ENCODE data around the gene MSL3.

The MSL3 gene, protein sequence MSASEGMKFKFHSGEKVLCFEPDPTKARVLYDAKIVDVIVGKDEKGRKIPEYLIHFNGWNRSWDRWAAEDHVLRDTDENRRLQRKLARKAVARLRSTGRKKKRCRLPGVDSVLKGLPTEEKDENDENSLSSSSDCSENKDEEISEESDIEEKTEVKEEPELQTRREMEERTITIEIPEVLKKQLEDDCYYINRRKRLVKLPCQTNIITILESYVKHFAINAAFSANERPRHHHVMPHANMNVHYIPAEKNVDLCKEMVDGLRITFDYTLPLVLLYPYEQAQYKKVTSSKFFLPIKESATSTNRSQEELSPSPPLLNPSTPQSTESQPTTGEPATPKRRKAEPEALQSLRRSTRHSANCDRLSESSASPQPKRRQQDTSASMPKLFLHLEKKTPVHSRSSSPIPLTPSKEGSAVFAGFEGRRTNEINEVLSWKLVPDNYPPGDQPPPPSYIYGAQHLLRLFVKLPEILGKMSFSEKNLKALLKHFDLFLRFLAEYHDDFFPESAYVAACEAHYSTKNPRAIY

DNA sequence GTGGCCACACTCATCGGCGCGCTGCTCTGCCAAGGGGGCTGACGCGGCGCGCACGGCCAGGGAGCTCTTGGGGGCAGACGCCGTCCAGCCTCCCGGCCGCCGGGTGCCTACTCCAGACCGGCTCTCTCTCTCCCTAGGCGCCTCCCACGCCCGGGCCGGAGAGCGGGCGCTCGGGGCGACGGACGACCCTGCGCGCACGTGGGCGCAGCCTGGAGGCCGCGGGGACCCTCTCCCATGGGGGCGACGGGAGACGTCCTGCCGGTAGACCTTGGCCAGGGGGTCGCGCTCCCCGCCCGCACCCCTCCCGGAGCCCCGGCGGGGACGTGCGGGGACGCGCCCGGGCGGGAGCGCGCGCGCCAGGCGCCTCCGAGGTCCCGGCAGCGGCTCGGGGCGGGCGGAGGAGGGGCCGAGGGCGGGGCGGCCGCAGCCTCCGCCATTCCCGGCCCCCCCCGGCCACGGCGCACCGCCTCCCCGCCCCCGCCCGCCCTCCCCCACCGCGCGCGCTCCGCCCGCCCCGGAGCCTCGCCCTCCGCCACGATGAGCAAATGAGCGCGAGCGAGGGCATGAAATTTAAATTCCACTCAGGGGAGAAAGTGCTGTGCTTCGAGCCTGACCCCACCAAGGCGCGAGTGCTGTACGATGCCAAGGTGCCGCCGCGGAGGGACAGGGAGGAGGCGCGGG is at the start of gene MSL3:
TSS of gene MSL3 (plus strand) at position 519 of the 681 bp plus-strand sequence. CDS start at position 546, 27 bp downstream.
- H3K27ac ChIP-seq: peak within 1 kb of the TSS; percentile 76
- TF ChIP-seq, protein P1, sequence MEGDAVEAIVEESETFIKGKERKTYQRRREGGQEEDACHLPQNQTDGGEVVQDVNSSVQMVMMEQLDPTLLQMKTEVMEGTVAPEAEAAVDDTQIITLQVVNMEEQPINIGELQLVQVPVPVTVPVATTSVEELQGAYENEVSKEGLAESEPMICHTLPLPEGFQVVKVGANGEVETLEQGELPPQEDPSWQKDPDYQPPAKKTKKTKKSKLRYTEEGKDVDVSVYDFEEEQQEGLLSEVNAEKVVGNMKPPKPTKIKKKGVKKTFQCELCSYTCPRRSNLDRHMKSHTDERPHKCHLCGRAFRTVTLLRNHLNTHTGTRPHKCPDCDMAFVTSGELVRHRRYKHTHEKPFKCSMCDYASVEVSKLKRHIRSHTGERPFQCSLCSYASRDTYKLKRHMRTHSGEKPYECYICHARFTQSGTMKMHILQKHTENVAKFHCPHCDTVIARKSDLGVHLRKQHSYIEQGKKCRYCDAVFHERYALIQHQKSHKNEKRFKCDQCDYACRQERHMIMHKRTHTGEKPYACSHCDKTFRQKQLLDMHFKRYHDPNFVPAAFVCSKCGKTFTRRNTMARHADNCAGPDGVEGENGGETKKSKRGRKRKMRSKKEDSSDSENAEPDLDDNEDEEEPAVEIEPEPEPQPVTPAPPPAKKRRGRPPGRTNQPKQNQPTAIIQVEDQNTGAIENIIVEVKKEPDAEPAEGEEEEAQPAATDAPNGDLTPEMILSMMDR (conservative IDR thresholded peaks at IDR 0.05): no peak

DNA sequence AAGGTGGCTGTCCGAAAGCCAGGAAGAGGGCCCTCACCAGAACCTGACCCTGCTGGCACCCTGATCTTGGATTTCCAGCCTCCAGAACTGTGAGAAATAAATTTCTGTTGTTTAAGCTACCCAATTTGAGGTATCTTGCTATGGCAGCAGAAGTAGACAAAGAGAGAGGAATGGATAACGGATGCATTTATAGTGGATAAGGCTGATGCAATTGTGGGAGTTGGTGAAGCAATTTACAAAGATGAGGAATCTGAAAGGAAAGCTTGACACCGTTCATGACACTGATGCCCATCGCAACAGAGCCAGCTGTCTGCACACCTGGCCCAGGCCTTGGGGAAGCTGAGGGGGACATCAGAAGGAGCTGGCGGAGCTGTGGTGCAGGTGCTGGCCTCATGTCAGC is 35.7 kb upstream of the MSL3 start:
- H3K27ac ChIP-seq: no peak overlapping the region
- TF ChIP-seq, protein P1 (conservative IDR thresholded peaks at IDR 0.05): no peak

DNA sequence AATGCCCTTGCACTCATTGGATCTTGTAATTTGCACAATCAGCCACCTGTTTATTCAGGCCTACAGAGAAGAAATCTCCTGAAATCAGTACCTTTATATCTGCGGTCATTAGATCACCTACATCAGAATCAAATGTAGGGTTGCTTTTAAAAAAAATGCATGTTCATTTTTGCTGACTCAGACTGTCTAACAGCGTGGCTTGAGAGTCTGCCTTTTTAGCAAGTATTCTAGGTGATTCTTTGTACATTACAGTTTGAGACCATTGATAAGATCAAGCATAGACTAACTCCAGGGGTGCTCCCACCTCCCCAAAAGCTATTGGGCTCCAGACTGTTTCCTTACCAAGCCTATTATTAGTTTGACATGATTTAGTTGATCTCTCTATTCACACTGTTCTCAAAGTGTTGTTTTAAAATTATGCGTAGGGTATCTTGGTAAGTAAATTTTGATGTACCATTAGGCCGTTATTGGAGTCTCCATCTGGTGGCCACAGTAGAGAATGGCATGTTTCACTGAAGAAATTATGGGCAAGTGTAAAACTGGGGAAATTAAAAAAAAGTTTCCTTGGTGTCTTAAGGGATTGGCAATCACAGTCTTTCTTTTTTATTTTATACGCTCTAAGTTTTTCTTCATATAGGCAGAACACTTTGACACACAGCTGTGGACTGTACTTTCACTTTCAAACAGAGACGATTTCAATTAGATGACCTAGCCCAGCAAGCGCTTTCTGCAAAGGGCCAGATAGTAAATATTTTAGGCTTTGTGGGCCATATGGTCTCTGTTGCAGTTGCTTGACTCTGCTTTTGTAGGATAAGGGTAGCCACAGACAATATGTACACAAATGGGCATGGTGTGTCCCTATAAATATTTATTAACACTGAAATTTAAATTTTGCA is 33.7 kb upstream of the MSL3 start:
- TF ChIP-seq, protein P1 (conservative IDR thresholded peaks at IDR 0.05): peak; percentile 78
- no peak overlapping the region for H3K27ac ChIP-seq

DNA sequence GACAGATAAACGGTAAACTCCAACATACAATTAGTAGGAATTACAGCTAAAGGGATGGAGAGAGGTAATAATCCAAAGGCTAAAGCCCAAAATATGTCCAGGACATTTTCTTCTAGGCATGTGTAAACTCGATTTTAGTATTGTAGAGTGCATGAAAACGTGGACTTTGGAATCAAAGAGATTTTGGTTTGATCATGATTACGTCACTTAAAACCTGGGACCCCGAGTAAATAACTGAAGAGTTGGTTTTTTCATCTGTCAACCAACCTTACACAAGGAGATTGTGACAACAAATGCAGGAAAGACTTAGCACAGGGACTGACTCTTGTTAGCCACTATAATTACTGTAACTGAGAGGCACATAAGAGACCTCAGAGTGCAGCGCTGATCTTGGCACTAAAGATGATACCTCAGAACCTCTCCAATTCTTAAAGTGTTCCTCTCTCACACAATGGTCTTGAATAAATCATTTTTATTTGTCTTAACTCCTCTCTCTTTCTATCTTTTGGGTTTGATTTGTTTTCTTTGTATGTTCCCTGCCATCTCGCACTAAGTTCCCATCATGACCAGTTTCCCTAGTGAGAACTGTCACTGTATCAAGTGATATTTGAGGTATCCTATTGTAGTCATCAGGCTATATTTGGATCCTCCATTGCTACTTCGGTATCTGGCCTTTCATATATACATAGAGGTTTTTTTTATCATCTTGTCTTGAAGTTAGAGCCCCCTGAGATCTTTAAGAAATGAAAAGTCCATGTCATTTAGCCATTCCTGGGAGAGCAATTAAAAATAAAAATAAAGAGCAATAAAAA is 32.2 kb upstream of the MSL3 start:
- TF ChIP-seq, protein P1 (conservative IDR thresholded peaks at IDR 0.05): no peak
- H3K27ac ChIP-seq: no peak overlapping the region

DNA sequence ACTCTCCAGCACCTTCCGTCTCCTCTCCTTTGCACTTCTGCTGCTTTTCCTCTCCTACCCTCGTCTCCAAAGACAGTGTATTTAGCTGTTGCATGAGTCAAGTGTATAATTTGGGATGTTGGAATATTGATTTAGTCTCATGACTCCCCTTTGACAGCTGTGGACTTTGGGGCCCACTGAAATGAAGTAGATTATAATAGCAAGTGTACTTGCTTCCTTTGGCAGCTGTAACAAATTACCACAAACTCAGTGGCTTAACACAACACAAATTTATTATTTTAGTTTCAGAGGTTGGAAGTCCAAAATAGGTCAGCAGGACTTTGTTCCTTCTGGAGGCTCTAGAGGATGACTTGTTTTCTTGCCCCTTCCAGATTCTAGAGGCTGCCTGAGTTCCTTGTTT is 29.5 kb upstream of the MSL3 start:
- no peak overlapping the region for H3K27ac ChIP-seq
- TF ChIP-seq, protein P1 (conservative IDR thresholded peaks at IDR 0.05): no peak

DNA sequence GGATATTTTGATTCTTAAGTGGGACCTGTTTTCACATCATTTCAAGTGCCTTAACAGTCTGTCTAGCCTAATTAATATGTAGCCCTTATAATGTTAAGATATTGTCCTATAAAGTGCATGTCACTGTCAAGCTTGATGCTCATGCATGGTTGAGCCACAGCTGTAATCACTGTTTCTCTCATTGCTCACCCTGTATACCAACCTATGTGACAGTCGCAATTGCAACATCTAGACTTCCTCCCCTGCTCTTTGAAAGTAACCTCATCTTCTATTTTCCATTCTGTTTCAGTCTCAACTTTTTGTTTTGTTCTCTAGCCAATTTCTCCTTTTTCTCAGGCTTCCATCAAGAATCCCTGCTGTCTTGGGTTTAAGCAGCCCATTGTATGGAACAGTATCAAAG is 24.4 kb upstream of the MSL3 start:
- no peak overlapping the region for H3K27ac ChIP-seq
- TF ChIP-seq, protein P1 (conservative IDR thresholded peaks at IDR 0.05): no peak
